Measurements from ENCODE around the gene SLC23A2. TPM values are rescaled to one million over a fixed set of nuclear protein-coding genes. Genes with fewer than 3 reads are reported as not detected.

SLC23A2 gene
- total RNA-seq, 2 donors from 2014 or later, result 4.6 to 5.1 TPM

DNA sequence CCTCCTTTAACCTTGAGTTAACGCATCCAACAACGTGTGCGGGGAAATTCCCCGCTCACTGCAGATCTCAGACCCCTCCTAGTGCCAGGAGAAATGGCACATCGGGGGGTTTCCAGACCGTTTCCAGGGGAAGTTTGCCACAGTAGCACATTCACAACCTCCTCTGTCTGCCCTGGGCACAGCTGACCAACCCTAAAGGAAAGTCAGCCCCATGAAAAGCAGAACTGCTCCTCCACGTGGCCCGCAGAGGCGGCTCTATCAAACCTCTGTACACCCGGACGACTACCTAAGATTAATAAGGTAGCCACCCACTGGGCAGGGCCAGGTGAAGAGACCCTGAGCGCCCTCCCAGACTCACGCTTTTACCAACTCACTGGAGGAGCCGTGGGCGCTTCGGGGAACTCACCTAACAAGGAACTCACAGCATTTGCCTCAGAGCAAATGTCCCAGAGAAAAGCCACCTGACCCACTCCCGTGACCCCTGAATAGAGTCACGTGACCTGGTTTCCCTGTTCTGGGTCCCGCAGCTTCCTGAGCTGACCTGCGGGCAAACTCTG is 186.5 kb downstream of the SLC23A2 start:
- Histone ChIP-seq H3K27me3 (no peaks in the 10 kb centered on the region), H3K4me1 (no peaks in the 10 kb centered on the region), H3K9me3 (no peaks in the 10 kb centered on the region), H3K36me3 (no peaks in the 10 kb centered on the region), H3K9ac (ENCODE audit: low read depth in 2 of 2, low read length in 2 of 2) (peak overlapping the region; percentile 31 to 66), H3K4me3 (no peak overlapping the region), H3K27ac (peak overlapping the region; percentile 87)
- TF ChIP-seq, protein P1, sequence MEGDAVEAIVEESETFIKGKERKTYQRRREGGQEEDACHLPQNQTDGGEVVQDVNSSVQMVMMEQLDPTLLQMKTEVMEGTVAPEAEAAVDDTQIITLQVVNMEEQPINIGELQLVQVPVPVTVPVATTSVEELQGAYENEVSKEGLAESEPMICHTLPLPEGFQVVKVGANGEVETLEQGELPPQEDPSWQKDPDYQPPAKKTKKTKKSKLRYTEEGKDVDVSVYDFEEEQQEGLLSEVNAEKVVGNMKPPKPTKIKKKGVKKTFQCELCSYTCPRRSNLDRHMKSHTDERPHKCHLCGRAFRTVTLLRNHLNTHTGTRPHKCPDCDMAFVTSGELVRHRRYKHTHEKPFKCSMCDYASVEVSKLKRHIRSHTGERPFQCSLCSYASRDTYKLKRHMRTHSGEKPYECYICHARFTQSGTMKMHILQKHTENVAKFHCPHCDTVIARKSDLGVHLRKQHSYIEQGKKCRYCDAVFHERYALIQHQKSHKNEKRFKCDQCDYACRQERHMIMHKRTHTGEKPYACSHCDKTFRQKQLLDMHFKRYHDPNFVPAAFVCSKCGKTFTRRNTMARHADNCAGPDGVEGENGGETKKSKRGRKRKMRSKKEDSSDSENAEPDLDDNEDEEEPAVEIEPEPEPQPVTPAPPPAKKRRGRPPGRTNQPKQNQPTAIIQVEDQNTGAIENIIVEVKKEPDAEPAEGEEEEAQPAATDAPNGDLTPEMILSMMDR (IDR thresholded peaks at IDR 0.05), result no peak
- intact Hi-C loops (cut with DNase I), result no loop called here
- no peak for DNase-seq

DNA sequence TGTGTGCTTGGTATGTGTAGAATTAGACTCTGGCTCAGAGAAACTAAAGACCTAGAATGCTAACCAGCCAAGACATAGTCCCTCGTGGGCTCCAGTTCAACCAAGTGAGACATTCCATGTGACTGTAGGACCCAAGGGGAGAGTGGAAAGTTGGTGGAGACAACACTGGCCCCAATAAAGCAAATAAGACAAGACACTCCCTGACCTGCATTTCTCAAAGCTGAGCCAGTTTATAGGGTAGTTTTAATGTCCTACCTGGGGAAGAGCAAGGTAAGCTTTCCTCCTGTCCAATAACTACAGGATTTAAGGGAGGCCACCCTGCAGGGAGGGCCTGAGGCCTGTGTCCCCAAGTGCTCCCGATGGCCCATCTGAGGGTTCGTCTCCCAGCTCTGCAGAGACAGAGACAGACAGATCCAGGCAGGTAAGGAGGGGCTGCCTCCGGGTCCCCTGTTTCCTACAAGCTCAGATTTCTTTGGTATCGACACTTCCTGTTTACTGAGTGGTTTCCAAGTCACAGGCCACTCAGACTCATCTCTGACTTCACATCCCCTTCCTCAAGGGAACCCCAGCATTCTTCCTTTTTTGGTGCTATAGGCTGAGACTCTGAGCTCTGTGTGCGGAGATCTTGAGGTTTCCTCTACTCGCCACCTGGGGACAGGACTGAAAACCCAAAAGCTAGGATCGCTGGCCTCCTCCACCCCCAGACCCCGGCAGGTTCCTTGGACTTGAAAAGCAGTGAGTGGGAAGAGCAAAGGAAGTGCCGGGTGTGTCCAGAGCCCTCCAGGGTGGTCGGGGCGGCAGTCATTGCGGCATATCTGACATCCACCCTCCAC is 187.2 kb downstream of the SLC23A2 start:
- no peaks in the 10 kb centered on the region for H3K4me1 ChIP-seq
- intact Hi-C loops (cut with DNase I), result no loop called here
- H3K4me3 ChIP-seq, result peak overlapping the region; percentile 5
- H3K9me3 ChIP-seq, result no peaks in the 10 kb centered on the region
- no peak for DNase-seq
- H3K9ac ChIP-seq (ENCODE audit: low read depth in 2 of 2, low read length in 2 of 2), result peak overlapping the region; percentile 31 to 66
- peak overlapping the region; percentile 87 for H3K27ac ChIP-seq
- TF ChIP-seq, protein P1 (IDR thresholded peaks at IDR 0.05), result no peak
- no peaks in the 10 kb centered on the region for H3K36me3 ChIP-seq
- no peaks in the 10 kb centered on the region for H3K27me3 ChIP-seq

DNA sequence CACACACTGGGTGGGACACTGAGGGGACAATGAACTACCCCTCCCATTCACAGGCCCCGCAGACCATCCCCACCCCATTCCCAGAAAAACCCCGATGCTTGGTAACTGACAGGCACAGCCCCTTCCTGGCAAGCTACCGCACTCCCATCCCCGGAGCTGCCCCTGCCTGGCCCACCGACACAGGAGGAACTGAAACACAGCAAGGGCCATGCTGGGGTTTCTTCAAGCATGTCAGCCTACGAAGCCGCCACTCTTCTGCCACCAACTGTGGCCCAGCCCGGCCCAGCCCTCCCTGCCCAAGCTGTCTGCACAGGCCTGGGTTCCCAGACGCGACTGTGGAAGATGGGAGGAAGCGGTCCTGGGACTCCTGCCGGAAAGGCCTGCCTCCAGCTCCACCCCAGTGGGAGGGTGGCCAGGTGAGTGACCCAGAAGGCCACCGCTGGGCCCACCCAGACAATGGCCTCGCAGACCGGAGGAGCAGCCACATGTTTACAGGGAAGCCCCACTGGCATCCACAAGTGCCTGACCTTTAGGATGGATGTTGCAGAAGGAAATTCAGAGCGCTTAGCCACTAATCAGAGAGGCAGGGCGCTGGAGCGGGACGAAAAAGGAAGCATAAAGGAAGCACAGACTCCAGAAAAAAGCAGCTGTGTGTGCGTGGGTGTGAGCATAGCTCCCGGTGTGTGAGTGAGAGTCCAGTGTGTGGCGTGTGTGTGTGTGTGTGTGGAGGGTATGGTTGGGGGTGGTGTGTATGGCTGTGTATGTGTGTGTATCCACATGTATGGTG is 188.0 kb downstream of the SLC23A2 start:
- Histone ChIP-seq H3K27me3 (no peaks in the 10 kb centered on the region), H3K4me1 (no peaks in the 10 kb centered on the region), H3K27ac (peak overlapping the region; percentile 87), H3K9ac (ENCODE audit: low read depth in 2 of 2, low read length in 2 of 2) (peak overlapping the region; percentile 31 to 52), H3K36me3 (no peaks in the 10 kb centered on the region), H3K4me3 (no peak overlapping the region), H3K9me3 (no peaks in the 10 kb centered on the region)
- TF ChIP-seq, protein P1 (IDR thresholded peaks at IDR 0.05), result no peak
- DNase-seq, result no peak
- intact Hi-C loops (cut with DNase I), result no loop called here

DNA sequence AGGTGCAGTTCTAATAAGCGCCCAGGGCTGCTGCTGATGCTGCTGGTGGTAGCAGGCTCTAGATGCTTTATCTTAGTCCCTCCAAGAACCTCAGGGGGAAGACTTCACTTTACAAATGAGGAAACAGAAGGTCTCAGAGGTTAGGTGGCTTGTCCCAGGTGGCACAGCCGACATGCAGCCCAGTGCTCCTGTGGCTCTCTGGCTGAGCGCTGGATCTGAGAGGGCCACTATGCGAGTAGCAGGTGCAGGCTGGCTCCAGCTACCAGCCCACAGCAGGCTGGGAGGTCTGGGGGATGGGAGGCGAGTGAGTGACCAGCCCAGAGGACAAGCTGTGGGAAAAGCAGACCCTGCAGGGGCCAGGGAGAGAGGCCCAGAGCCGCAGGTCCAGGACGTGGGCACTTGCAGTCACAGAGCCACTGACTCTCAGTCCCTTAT is 188.7 kb downstream of the SLC23A2 start:
- Histone ChIP-seq H3K4me1 (no peaks in the 10 kb centered on the region), H3K36me3 (no peaks in the 10 kb centered on the region), H3K27me3 (no peaks in the 10 kb centered on the region), H3K4me3 (no peak overlapping the region), H3K27ac (peak overlapping the region; percentile 87), H3K9ac (ENCODE audit: low read depth in 2 of 2, low read length in 2 of 2) (no peak overlapping the region), H3K9me3 (no peaks in the 10 kb centered on the region)
- intact Hi-C loops (cut with DNase I), result no loop called here
- TF ChIP-seq, protein P1 (IDR thresholded peaks at IDR 0.05), result no peak
- no peak for DNase-seq

DNA sequence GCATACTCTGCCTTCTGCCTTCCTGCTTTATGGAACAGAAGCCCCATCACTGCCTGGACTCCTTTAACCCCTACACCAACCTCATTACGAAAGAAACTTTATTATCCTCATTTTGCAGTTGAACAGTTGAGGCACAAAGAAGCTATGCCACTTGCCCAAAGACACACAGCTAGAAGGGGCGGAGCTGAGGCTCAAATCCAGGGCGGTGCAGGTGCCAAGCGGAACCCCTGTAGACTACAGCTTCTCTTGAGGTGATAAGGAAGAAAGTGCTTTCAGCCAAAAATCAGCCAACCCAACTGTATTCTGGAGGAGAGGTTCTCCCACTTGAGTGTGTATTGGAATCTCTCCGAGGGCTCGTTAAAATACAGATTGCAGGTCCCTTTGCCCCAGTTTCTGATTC is 189.1 kb downstream of the SLC23A2 start:
- TF ChIP-seq, protein P1 (IDR thresholded peaks at IDR 0.05), result no peak
- DNase-seq, result no peak
- no peaks in the 10 kb centered on the region for H3K27me3 ChIP-seq
- no peaks in the 10 kb centered on the region for H3K36me3 ChIP-seq
- no peaks in the 10 kb centered on the region for H3K9me3 ChIP-seq
- no peak overlapping the region for H3K4me3 ChIP-seq
- H3K4me1 ChIP-seq, result no peaks in the 10 kb centered on the region
- H3K9ac ChIP-seq (ENCODE audit: low read depth in 2 of 2, low read length in 2 of 2), result no peak overlapping the region
- peak overlapping the region; percentile 87 for H3K27ac ChIP-seq
- intact Hi-C loops (cut with DNase I), result no loop called here

Measured in colonic mucosa (tissue), 4 donors.